B cell (primary cell): ENCODE data around the gene TIPIN. TPM values are rescaled to one million over a fixed set of nuclear protein-coding genes. Genes with fewer than 3 reads are reported as not detected.
"Not testable (repeated sequence)": the region's sequence is repeated elsewhere in the genome, so short reads cannot be mapped to it uniquely, and the experiment has no call there.

Source experiments
- ATAC-seq: fragments of 200-7000 bp; cut with Tn5 transposase; one replicate; pipeline ENCODE4 v1.10.0; 2021; ENCODE audit warnings: low read depth, mild to moderate bottlenecking, moderate number of reproducible peaks, moderate library complexity
- CTCF ChIA-PET: fragments of 350-600 bp; sonication (Branson Sonifier 250); formaldehyde crosslinking; loops from one replicate; lab custom pipeline; 2021; ENCODE audit warnings: antibody characterized with exemption, inconsistent platforms; lab: Charles Lee
- POLR2A ChIA-PET: fragments of 350-600 bp; sonication (Branson Sonifier 250); formaldehyde crosslinking; loops from one replicate; lab custom pipeline; 2021; ENCODE audit warnings: antibody characterized with exemption; lab: Charles Lee
- DNase-seq: peaks from one replicate; pipeline ENCODE4 v3.0.0; 2013
- H2AFZ ChIP-seq: 2 replicates; pipeline ENCODE4 v1.6.1; 2012; ENCODE audit warnings: mild to moderate bottlenecking, low read depth, low read length; ENCODE audit not compliant: insufficient read depth, poor library complexity, severe bottlenecking
- H3K27ac ChIP-seq, 2 donors: 1 replicate in 1 of 2; 2 replicates in 1 of 2; pipeline ENCODE4 v1.5.1; 2012 to 2013; ENCODE audit warnings: low read length in 2 of 2, mild to moderate bottlenecking in 2 of 2, moderate library complexity in 1 of 2
- H3K27me3 ChIP-seq, 4 experiments: fragments of 200-600 bp in 1 of 4; sonication (generic) in 1 of 4; replicated peaks in 1 of 4; 1 replicate in 2 of 4; 2 replicates in 2 of 4; pipeline versions ENCODE4 v1.6.1 to v1.7.0; 2013 to 2016; ENCODE audit warnings: low read length in 3 of 4, mild to moderate bottlenecking in 2 of 4, mixed read lengths in 1 of 4, moderate library complexity in 1 of 4; ENCODE audit not compliant: insufficient read depth in 4 of 4, control insufficient read depth in 3 of 4; ENCODE audit errors: control extremely low read depth in 1 of 4
- H3K36me3 ChIP-seq, 2 experiments: replicated peaks in 1 of 2; 1 replicate in 1 of 2; 2 replicates in 1 of 2; pipeline versions ENCODE4 v1.6.1 to v1.7.1; 2013; ENCODE audit warnings: low read length in 1 of 2; ENCODE audit not compliant: insufficient read depth in 2 of 2, control insufficient read depth in 1 of 2; ENCODE audit errors: control extremely low read depth in 1 of 2, extremely low read depth in 1 of 2
- H3K4me1 ChIP-seq, 2 donors: fragments of 200-600 bp in 1 of 2; sonication (generic) in 1 of 2; 1 replicate in 1 of 2; 2 replicates in 1 of 2; pipeline versions ENCODE4 v1.5.1 to v1.6.1; 2013 to 2017; ENCODE audit warnings: low read length in 2 of 2; ENCODE audit not compliant: control insufficient read depth in 2 of 2, insufficient read depth in 2 of 2
- H3K4me2 ChIP-seq: replicated peaks from 2 replicates; pipeline ENCODE3; 2012; ENCODE audit warnings: mild to moderate bottlenecking, low read depth, low read length; ENCODE audit not compliant: poor library complexity, severe bottlenecking
- H3K4me3 ChIP-seq, 5 experiments: fragments of 200-600 bp in 1 of 5; sonication (generic) in 1 of 5; 1 replicate in 3 of 5; 2 replicates in 2 of 5; pipeline versions ENCODE4 v1.5.1 to v1.7.0; 2011 to 2016; ENCODE audit warnings: low read length in 4 of 5, mild to moderate bottlenecking in 4 of 5, low read depth in 2 of 5, control low read depth in 1 of 5, moderate library complexity in 1 of 5; ENCODE audit not compliant: insufficient read depth in 1 of 5; ENCODE audit errors: control extremely low read depth in 1 of 5, extremely low read depth in 1 of 5
- H3K79me2 ChIP-seq: fragments of 200-600 bp; sonication (generic); one replicate; pipeline ENCODE4 v1.6.0; 2016; ENCODE audit warnings: low read length; ENCODE audit not compliant: control insufficient read depth, insufficient read depth
- H3K9ac ChIP-seq: fragments of 200-600 bp; sonication (generic); 2 replicates; pipeline ENCODE4 v1.6.1; 2017; ENCODE audit warnings: mild to moderate bottlenecking, low read length, moderate library complexity
- H3K9me3 ChIP-seq, 3 donors: one replicate each; pipeline versions ENCODE4 v1.6.1 to v1.7.1; 2013; ENCODE audit warnings: low read length in 2 of 3; ENCODE audit not compliant: control insufficient read depth in 2 of 3, insufficient read depth in 1 of 3; ENCODE audit errors: control extremely low read depth in 1 of 3
- H4K20me1 ChIP-seq: 2 replicates; pipeline ENCODE4 v1.6.0; 2012; ENCODE audit warnings: mild to moderate bottlenecking, low read length; ENCODE audit not compliant: insufficient read depth, control insufficient read depth, poor library complexity, severe bottlenecking
- H3K27ac Mint-ChIP-seq: one replicate; pipeline ENCODE4 v1.8.0; 2021; ENCODE audit warnings: mixed read lengths
- H3K27me3 Mint-ChIP-seq: one replicate; pipeline ENCODE4 v1.8.0; 2021; ENCODE audit warnings: mixed read lengths
- H3K4me1 Mint-ChIP-seq: one replicate; pipeline ENCODE4 v1.8.0; 2021; ENCODE audit warnings: mixed read lengths
- H3K4me3 Mint-ChIP-seq: one replicate; pipeline ENCODE4 v1.8.0; 2021; ENCODE audit warnings: mixed read lengths
- H3K9me3 Mint-ChIP-seq: one replicate; pipeline ENCODE4 v1.8.0; 2022; ENCODE audit warnings: mixed read lengths; ENCODE audit not compliant: insufficient read depth
- CTCF ChIP-seq: fragments of 200-600 bp; IDR thresholded peaks from one replicate; pipeline ENCODE4 v1.8.0; 2022; ENCODE audit warnings: antibody characterized with exemption, mild to moderate bottlenecking
- EZH2 ChIP-seq: IDR thresholded peaks from 2 replicates; pipeline ENCODE4 v1.6.1; 2012; ENCODE audit warnings: borderline replicate concordance, low read depth, mild to moderate bottlenecking, moderate library complexity, low read length; ENCODE audit not compliant: insufficient read depth, poor library complexity, severe bottlenecking
- WGBS: methylation state at CpG from one replicate; pipeline ENCODE4 v1.1.5; 2013; ENCODE audit warnings: missing lambda C conversion rate; ENCODE audit not compliant: insufficient coverage; 5-methylcytosine and 5-hydroxymethylcytosine counted together
- intact Hi-C: fragments of 100-400 bp; cut with micrococcal nuclease; formaldehyde crosslinking; loops from one replicate; pipeline ENCODE4 v1.10.0; 2022
- polyA plus RNA-seq: library from polyadenylated mRNA; depleted of rRNA; stranded (reverse); fragments of >200 nt; gene quantifications from 2 replicates; pipeline ENCODE4 v1.2.3, GENCODE V29; 2012
- total RNA-seq, 2 donors: library from RNA; stranded (reverse); fragments of 120-200 nt in 1 of 2; gene quantifications; 1 replicate in 1 of 2; 2 replicates in 1 of 2; pipeline versions ENCODE4 v1.2.3 to v1.2.4, GENCODE V29; 2013 to 2022

TIPIN gene
- total and polyA plus RNA-seq, 2 donors (not counting 1 experiment from before 2014, with no cell fraction given), result 4.1 to 8.8 TPM

- H3K27me3 ChIP-seq, result no peaks in the 10 kb centered on the region
- ATAC-seq, result no peak
- H3K27ac ChIP-seq, result peak overlapping the region; percentile 29 to 39
- peak; percentile 40 for DNase-seq
- WGBS, result 81% methylated on average over 5 of the region's 7 CpGs
- Mint-ChIP-seq H3K4me1 (peaks cover 24% of the 10 kb centered on the region), H3K27me3 (no peaks in the 10 kb centered on the region), H3K4me3 (no peak overlapping the region), H3K27ac (peak overlapping the region; percentile 70), H3K9me3 (no peaks in the 10 kb centered on the region)
- POLR2A ChIA-PET, result no interaction called here
- CTCF ChIA-PET, result interaction anchor here (0.8 kb wide), 1 partner anchor 139 kb away, joined by 5 read pairs; no protein-coding TSS in a partner anchor
- H3K79me2 ChIP-seq, result no peaks in the 10 kb centered on the region
- H2AFZ ChIP-seq, result peak overlapping the region; percentile 38
- TF ChIP-seq CTCF (no peak), EZH2 (no peak)
- intact Hi-C loops, result loop anchor here (5.0 kb wide), 1 partner anchor 1693 kb away; the partner anchor contains the start of gene PIAS1
- H3K4me2 ChIP-seq, result peak overlapping the region; percentile 22
- no peak overlapping the region for H3K4me3 ChIP-seq
- no peaks in the 10 kb centered on the region for H4K20me1 ChIP-seq
- peaks cover 11 to 28% of the 10 kb centered on the region in 2 donors for H3K4me1 ChIP-seq
- no peak overlapping the region for H3K9ac ChIP-seq
- peaks cover 0 to 6% (median 0%) of the 10 kb centered on the region in 3 donors for H3K9me3 ChIP-seq
- H3K36me3 ChIP-seq, result no peaks in the 10 kb centered on the region
Observed at GRCh38 chr15:66359740-66360139, 3.3 kb upstream of the TIPIN start.

- WGBS, result under 1% methylated on average over 12 of the region's 12 CpGs
- Histone ChIP-seq H3K27ac (peak overlapping the region; percentile 58 to 71), H3K4me2 (peak overlapping the region; percentile 83), H3K36me3 (peaks cover 0 to 4% of the 10 kb centered on the region in 2 experiments), H3K4me1 (peaks cover 11 to 28% of the 10 kb centered on the region in 2 donors), H3K9ac (peak overlapping the region; percentile 78), H4K20me1 (no peaks in the 10 kb centered on the region), H3K27me3 (no peaks in the 10 kb centered on the region), H3K9me3 (peaks cover 0 to 6% (median 0%) of the 10 kb centered on the region in 3 donors), H2AFZ (peak overlapping the region; percentile 89), H3K79me2 (no peaks in the 10 kb centered on the region), H3K4me3 (peak overlapping the region; percentile 35 to 89 (median 84))
- H3K9me3 Mint-ChIP-seq, result no peaks in the 10 kb centered on the region
- peak overlapping the region; percentile 91 for H3K4me3 Mint-ChIP-seq
- ChIA-PET POLR2A (interaction anchor here (0.7 to 1.6 kb wide), 3 partner anchors 32 to 1969 kb away, joined by 3 to 4 read pairs (median 3); no protein-coding TSS in a partner anchor), CTCF (interaction anchor here (5.0 kb wide), 1 partner anchor 142 kb away, joined by 27 read pairs; the partner anchor contains the start of gene SNAPC5)
- intact Hi-C loops, result loop anchor here (1.0 to 5.0 kb wide), 4 partner anchors 30 to 1696 kb away; partner anchors contain the start of genes MAP2K1, PIAS1, SNAPC5 and ZWILCH
- no peak for TF ChIP-seq EZH2
- TF ChIP-seq CTCF, result no peak
- peak overlapping the region; percentile 83 for H3K27ac Mint-ChIP-seq
- peaks cover 24% of the 10 kb centered on the region for H3K4me1 Mint-ChIP-seq
- no peaks in the 10 kb centered on the region for H3K27me3 Mint-ChIP-seq
- ATAC-seq (no peak), DNase-seq (no peak)
Observed at GRCh38 chr15:66356077-66356358, 467 bp downstream of the TIPIN start.

GRCh38 chr15:66348530-66348929 is 8.0 kb downstream of the TIPIN start:
- CTCF ChIA-PET, H3K4me1 ChIP-seq, H3K9me3 ChIP-seq, DNase-seq, POLR2A ChIA-PET, H3K27me3 Mint-ChIP-seq, H3K27ac Mint-ChIP-seq, H3K4me3 Mint-ChIP-seq, H4K20me1 ChIP-seq, H3K27me3 ChIP-seq, H3K4me1 Mint-ChIP-seq, intact Hi-C loops, H3K79me2 ChIP-seq, H2AFZ ChIP-seq, ATAC-seq, H3K27ac ChIP-seq, H3K4me2 ChIP-seq, H3K9ac ChIP-seq, H3K4me3 ChIP-seq, H3K9me3 Mint-ChIP-seq: not testable (repeated sequence)
- H3K36me3 ChIP-seq, result peaks cover 0 to 22% of the 10 kb centered on the region in 2 experiments
- 71% methylated on average over 4 of the region's 5 CpGs for WGBS
